8988T (cell line): Measurements from ENCODE around the gene TNRC18.
"Not testable (repeated sequence)": the region's sequence is repeated elsewhere in the genome, so short reads cannot be mapped to it uniquely, and the experiment has no call there.

ENCODE experiments used
- DNase-seq: peaks from one replicate; pipeline ENCODE4 v3.0.0; 2011

Gene TNRC18

GRCh38 chr7:5370454-5371353 is 52.9 kb downstream of the TNRC18 start:
- DNase-seq = no peak

GRCh38 chr7:5367661-5368060 is 56.0 kb downstream of the TNRC18 start:
- no peak for DNase-seq

- peak; percentile 97 for DNase-seq
Observed at GRCh38 chr7:5365976-5366625, 57.5 kb downstream of the TNRC18 start.

- DNase-seq = no peak
Observed at GRCh38 chr7:5363729-5364128, 59.9 kb downstream of the TNRC18 start.

- DNase-seq = no peak
Observed at GRCh38 chr7:5362466-5362865, 61.2 kb downstream of the TNRC18 start.

- DNase-seq = no peak
Observed at GRCh38 chr7:5361446-5362127, 62.0 kb downstream of the TNRC18 start.

GRCh38 chr7:5360971-5361370 is 62.7 kb downstream of the TNRC18 start:
- DNase-seq = no peak

GRCh38 chr7:5360451-5360850 is 63.2 kb downstream of the TNRC18 start:
- DNase-seq = no peak

- DNase-seq = not testable (repeated sequence)
Observed at GRCh38 chr7:5360021-5360420, 63.6 kb downstream of the TNRC18 start.

GRCh38 chr7:5359344-5359743 is 64.3 kb downstream of the TNRC18 start:
- DNase-seq = no peak

GRCh38 chr7:5357951-5358350 is 65.7 kb downstream of the TNRC18 start:
- DNase-seq = no peak

GRCh38 chr7:5356751-5357119 is 66.9 kb downstream of the TNRC18 start:
- no peak for DNase-seq

- no peak for DNase-seq
Observed at GRCh38 chr7:5354460-5355232, 69.0 kb downstream of the TNRC18 start.

GRCh38 chr7:5352440-5353010 is 71.1 kb downstream of the TNRC18 start:
- DNase-seq = no peak

- DNase-seq = no peak
Observed at GRCh38 chr7:5351507-5352265, 71.9 kb downstream of the TNRC18 start.

- no peak for DNase-seq
Observed at GRCh38 chr7:5350600-5351385, 72.8 kb downstream of the TNRC18 start.

- no peak for DNase-seq
Observed at GRCh38 chr7:5350174-5350463, 73.5 kb downstream of the TNRC18 start.

- DNase-seq = no peak
Observed at GRCh38 chr7:5349437-5350173, 74.0 kb downstream of the TNRC18 start.

- no peak for DNase-seq
Observed at GRCh38 chr7:5349005-5349380, 74.6 kb downstream of the TNRC18 start.
